Measurements from ENCODE around the gene NAV2.

NAV2 gene

DNA sequence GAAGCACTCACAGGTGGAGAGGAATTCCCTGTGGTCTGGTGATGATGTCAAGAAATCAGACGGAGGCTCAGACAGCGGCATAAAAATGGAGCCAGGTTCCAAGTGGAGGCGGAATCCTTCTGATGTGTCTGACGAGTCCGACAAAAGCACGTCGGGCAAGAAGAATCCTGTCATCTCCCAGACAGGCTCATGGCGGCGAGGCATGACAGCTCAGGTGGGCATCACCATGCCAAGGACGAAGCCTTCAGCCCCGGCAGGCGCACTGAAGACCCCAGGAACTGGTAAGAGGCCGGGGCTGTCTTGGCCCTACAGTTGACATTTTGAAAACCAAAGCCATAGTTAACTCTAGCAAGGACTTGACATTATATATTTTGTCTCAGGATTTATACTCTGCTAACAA, 331.4 kb downstream of the NAV2 start:
- no peak for DNase-seq (ENCODE audit: low read depth)

DNA sequence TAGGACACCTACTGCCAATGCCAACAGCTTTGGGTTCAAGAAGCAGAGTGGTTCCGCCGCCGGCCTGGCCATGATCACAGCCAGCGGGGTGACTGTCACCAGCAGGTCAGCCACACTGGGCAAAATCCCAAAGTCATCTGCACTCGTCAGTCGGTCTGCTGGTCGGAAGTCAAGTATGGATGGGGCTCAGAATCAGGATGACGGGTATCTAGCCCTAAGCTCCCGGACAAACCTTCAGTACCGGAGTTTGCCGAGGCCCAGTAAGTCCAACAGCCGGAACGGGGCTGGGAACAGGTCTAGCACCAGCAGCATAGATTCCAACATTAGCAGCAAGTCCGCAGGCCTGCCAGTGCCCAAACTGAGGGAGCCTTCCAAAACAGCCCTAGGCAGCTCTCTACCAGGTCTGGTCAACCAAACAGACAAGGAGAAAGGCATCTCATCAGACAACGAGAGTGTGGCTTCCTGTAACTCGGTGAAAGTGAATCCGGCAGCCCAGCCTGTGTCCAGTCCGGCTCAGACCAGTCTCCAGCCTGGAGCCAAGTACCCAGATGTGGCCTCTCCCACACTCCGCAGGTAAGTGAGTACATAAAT, 332.6 kb downstream of the NAV2 start:
- DNase-seq (ENCODE audit: low read depth), result no peak

DNA sequence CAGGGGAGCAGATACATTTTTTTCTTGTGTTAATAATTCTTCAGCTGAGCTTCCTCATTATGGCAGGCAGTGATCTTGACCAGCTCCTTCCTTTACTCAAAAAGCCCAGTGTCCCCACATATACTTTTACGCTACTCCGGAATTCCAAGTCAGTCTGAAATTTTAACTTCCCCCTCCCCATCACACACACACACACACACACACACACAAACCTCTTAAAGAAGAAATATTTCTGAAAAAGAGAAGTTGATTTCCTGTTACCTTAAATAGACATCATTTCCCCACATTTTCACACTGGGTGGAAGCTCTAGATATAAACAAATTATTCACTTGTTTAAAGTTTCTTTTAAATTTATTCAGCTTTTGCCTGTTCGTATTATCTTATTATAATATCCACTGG, 333.8 kb downstream of the NAV2 start:
- DNase-seq (ENCODE audit: low read depth), result no peak

DNA sequence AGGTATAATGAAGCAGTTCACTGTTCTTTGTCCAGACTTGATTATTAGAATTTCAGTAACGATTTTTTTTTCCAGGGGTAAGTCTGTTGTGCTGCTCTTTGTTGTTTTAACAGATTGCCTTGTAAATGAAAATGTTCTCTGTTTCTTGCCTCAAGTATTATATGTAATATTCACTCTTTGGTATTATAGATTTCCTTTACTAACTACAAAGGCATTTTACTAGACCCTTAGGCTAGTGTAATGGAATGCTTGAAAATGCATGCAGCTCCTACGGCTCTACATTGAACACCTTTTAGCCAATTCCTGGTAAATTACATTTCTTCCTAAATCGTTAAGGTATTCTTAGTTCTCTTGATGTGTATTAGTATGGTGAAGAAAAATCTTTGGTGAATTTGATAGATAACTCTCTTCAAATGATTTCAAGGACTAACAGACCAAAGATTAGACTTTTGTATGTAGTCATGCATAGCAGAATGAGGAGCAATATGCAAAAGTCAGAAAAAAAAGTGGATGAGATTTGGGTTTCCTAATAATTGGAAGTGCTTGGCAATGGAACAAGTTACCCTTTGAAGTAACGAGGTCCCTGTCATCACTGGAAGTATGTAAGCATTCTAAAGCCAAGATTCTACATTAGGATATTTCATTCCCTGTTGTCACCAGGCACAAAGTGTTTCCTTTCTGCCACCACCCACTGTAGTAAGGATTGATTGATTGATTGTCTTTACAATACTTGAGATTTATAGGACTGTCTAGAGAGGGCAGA, 334.6 kb downstream of the NAV2 start:
- no peak for DNase-seq (ENCODE audit: low read depth)

- no peak for DNase-seq (ENCODE audit: low read depth)
Measured at GRCh38 chr11:20047769-20048154, 335.1 kb downstream of the NAV2 start.

- no peak for DNase-seq (ENCODE audit: low read depth)
Measured at GRCh38 chr11:20048246-20048645, 335.6 kb downstream of the NAV2 start.

GRCh38 chr11:20048707-20049106, 336.1 kb downstream of the NAV2 start:
- no peak for DNase-seq (ENCODE audit: low read depth)

DNA sequence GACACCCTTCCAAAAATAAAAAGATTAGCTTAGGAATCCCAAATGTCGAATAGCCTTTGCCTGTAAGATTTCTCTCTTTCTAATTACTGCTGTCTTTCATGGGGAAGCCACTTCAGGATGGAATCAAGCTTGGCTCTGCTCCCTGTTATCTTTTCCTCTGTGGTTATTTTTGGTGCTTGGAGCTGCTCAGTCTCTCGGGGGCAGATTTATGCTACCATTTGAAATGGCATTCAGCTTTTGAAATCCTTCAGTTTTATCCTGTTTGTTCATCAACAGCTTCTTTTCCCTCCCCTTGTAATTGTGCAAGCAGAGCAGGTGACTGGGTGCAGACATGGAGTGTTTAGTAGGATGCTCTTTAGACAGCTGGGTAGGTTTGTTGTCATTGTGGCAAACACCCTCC, 336.6 kb downstream of the NAV2 start:
- no peak for DNase-seq (ENCODE audit: low read depth)

DNA sequence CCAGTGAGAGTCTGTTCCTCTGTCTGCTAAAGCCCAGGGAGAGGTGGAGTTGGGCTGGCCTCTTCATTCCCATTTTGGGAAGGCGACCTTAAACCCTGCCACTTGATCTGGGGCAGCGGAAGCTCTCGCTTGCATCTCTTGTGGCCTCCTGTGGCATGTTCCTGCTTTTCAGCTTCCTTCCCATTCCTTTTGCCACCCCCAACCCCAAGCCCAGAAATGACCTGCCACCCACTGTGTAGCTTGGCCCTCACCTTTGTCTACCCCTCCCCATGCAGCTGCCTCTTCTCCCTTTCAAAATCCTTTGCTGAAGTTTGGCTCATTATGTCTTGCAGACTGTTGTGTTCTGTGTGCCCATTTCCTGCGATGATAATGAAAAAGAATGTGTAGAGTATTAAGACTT, 337.4 kb downstream of the NAV2 start:
- DNase-seq (ENCODE audit: low read depth), result no peak

DNA sequence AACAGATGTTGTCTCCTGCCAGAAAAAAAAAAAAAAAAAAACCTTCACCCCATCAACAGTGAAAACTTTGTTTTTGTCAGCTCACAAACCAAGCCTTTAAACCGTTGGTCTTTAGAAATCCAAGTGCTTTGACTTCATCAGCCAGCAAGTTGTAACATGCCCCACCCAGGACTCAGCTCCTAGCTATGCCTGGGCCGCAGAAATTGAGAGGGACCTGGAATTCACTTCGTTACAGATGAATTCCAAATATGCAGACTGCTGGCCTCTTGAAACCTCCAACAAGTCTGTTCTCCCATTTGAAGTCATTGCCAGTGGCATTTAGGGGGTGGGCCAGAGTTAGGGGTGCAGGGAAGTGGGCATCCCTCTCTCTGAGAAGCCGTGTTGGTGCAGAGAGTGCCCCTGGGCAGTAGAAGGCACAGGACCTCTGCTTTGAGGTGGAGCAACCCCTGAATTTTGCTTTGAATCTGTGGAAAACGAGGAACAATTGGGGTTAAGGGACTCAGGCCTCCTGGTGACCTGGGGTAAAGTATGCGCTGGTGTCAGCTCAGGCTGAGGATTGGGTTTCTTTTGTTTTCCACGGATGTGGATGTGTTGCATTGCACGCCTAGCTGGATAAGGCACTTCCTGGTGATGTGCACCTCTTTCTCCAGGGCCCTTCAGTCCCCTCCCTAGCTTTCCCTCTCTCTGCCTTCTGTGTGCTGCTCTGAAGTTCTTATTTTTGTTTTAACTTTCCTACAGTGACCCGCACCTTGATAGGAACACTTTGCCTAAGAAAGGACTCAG, 338.1 kb downstream of the NAV2 start:
- DNase-seq (ENCODE audit: low read depth), result no peak

DNA sequence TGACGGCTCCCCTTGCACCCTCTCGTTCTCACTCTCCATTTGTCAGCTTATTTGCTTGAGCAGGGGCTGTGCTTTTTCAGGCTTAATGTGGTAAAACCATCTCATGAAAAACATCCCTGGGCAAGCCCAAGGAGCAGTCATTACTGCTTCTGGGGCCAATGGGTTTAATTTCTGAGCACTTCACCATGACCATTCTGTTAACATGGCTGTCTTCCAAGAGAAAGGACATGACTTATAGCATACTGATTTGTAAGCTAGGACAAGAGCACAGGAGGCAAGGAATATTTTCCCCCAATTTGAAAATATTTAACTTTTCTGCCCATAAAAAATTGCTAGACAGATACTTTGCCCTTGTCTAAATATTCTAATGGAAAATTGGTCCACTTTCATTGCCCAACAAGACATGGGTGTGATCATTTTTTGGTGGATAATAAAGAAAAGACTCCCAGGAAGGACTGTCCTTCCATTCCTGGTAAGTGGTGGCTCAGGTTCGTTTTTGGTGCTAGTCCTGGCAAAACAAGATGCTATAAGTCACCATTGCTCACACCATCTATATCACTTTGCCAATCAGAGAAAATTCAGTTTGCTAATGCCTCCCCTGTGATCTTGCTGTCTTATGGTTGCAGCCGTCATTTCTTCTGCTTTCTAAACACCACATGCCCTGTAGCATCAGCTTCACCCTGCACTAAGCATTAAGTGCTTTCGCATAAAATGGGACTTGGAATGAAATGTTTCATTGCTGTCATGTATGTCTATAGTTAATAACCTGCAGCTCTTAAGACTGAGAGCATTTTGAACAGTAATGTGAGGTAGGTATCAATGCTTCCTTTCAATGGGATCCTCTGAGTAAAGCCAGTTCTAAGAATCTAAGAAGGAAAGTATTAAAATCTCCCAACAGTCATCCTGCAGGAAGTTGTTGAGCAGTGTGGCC, 339.1 kb downstream of the NAV2 start:
- no peak for DNase-seq (ENCODE audit: low read depth)

DNA sequence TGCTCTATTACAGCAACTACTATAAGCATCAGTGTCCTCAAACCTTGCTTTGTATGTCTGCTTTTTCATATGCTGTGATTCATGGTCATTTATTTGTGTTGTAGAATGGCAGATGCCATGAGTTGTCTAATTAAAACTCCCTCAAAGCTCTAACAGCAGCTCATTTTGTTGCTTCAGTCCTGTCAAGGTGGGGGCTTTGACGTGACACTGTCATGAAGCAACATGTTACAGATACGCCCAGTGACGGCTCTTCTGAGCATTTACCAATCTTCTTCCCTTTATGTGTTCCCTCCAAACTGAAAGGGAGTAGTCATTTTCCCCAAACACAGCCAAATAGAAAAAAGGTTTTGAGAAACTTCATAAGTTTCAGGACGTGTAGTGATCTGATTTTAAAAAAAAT, 340.9 kb downstream of the NAV2 start:
- no peak for DNase-seq (ENCODE audit: low read depth)

DNA sequence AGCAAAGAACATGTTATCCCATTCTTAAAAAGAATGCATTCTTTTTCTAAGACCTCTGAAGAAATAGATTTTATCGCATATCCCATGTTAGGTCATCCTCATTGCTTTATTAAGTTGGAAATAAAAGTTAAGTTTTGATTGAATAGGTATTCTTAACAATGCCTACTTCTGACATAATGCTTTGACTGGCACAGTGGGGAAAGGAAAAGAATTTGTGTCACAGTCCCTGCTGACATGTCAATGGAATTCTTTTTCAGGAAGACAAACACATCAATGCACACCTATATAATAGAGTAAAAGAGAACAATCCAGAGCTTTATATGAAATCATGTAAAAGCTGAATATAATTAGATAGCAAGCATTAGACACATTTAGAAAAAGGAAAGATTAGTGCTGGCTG, 341.9 kb downstream of the NAV2 start:
- no peak for DNase-seq (ENCODE audit: low read depth)

DNA sequence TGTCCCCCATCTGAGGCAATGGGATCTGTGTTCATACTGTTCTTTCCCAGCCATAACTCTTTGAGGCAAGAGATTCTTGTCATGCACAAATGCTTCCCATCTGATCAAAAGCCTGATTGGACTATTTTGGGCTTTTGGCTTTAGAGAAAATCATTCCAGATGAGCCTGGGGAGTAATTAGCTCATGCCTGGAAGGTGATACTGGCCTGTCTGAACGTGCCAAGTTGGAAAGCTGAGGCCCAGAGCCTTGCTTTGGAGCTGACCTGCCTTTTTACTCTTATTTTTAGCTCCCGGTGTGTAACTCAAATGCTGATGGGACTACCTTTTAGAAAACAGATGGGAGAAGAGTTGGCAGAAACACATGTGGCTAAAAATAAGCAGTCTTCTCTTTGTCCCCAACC, 342.7 kb downstream of the NAV2 start:
- no peak for DNase-seq (ENCODE audit: low read depth)

DNA sequence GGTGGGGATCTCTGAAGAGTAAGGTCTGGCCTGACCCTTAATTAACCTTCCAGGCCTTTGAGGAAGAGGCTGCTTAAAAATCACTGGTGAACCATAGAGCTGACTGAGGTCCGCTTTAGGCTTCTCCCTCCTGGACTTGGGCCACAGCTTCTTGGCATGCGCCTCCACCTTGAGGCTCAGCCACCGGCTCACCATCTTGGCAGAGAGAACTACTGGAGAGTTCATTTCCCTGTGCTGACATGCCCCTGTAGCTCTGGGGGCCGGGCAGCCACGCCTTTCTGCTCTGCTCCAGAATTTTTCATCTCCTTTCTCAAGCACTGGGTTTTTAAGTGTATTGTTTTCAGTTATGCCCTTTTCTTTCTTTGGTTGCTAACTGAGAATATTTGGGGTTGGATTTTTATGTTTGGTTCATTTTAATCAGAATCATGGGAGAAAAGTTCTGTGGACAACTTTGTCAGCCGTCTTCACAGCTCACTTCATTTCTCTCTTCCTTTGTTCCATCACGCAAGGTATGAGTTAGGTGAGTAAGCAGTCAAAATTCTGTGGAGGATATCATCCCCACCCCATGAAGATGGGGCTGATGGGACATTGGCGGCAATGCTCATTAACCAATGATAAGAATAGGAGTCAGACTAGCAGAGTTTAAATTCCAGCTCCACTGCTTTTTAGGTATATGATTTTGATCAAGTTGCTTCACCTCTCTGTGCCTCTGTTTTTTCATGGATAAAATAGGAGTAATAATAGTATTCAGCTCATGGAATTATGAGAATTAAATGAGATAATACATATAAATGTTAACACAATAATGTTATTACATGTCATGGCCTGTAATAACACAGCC, 343.7 kb downstream of the NAV2 start:
- no peak for DNase-seq (ENCODE audit: low read depth)

GRCh38 chr11:20056950-20057943, 344.6 kb downstream of the NAV2 start:
- DNase-seq (ENCODE audit: low read depth), result no peak

DNA sequence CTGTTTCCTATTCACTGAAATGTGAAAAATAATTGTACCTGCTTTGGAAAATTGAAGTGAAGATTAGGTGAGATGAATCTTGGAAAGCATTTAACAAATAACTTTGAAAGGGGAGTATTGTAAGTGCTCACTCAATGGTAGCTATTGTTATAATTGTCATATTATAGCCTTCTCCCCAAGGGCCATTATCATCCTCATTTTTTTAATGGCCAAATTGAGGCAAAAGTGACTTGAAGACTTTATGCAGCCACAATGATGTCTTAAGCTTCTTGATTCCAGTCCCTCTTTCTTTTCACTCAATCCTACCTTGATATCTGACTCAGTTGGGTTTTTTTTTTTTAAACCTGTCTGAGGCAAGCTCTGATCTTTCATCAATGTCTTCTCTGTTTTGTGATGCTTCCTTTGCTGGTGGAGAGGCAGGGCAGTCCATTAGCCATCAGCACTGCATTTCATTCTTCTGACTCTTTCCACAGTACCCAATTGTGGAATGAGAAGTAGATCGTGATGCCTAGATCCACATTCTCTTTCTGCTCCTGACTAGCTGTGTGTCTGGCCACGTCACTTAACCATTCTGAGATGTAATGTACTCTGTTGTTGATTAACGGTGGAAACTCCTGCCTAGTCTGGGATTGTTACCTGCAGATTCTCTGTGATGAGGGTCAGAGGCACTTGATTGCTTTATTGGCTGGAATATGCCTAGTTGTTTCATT, 346.3 kb downstream of the NAV2 start:
- no peak for DNase-seq (ENCODE audit: low read depth)

GRCh38 chr11:20059587-20060021, 347.0 kb downstream of the NAV2 start:
- no peak for DNase-seq (ENCODE audit: low read depth)

DNA sequence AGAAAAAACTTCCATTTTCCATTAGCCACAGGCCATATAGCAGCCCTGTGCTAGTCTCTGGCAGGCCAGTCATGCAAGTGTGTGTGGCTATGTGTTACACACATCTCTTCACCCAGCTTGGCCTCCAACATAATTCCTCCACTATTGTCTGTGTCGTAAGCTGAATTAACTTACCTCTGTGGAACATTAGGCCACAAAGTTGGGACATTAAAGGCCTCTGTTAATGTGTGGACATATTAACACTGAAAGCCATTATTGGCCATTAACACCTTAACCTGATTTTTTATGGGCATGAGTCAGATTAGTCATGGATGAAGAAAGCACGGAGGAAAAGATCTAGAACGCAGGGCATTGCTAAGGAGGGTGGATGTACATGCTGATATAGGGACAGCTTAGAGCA, 347.5 kb downstream of the NAV2 start:
- no peak for DNase-seq (ENCODE audit: low read depth)

All from stimulated activated CD8-positive, alpha-beta memory T cell treated with anti-CD3 and anti-CD28 coated beads, Interleukin-15, amount 100 ng/mL, for 24 hours (primary cell).